Esophagus squamous epithelium (tissue), 4 donors: Measurements from ENCODE around the gene MLLT3.

Source experiments
- CTCF ChIP-seq, 6 experiments: fragments of 450-650 bp in 4 of 6; fragments of 200-600 bp in 2 of 6; sonication (generic) in 2 of 6; IDR thresholded peaks; one replicate each; pipeline ENCODE4 v1.5.1; 2016 to 2019; ENCODE audit warnings: antibody characterized with exemption in 6 of 6, mild to moderate bottlenecking in 4 of 6, moderate library complexity in 4 of 6
- POLR2A ChIP-seq, 4 donors: fragments of 450-650 bp; IDR thresholded peaks; one replicate each; pipeline ENCODE4 v1.6.1; 2017; ENCODE audit warnings: antibody characterized with exemption in 4 of 4, mild to moderate bottlenecking in 4 of 4, moderate library complexity in 3 of 4

- no peak for TF ChIP-seq CTCF (IDR thresholded peaks at IDR 0.05)
- TF ChIP-seq POLR2A (IDR thresholded peaks at IDR 0.05), result no peak
Observed at GRCh38 chr9:20310024-20310423, 312.3 kb downstream of the MLLT3 start.
